Kidney epithelial cell (primary cell): ENCODE results near the gene TMIGD1. TPM values are rescaled to one million over a fixed set of nuclear protein-coding genes. Genes with fewer than 3 reads are reported as not detected.

Source experiments
- DNase-seq: peaks from one replicate; pipeline ENCODE4 v3.0.0-alpha.2; 2010; ENCODE audit warnings: low read depth
- H3K27me3 ChIP-seq: 2 replicates; pipeline ENCODE4 v1.6.0; 2011; ENCODE audit warnings: low read length; ENCODE audit not compliant: control insufficient read depth, insufficient read depth
- H3K36me3 ChIP-seq: 2 replicates; pipeline ENCODE4 v1.5.1; 2011; ENCODE audit warnings: low read length; ENCODE audit not compliant: control insufficient read depth, insufficient read depth
- H3K4me3 ChIP-seq: 2 replicates; pipeline ENCODE4 v1.5.1; 2011; ENCODE audit warnings: low read depth, mild to moderate bottlenecking, control low read depth, low read length
- CTCF ChIP-seq: IDR thresholded peaks from 2 replicates; pipeline ENCODE4 v1.5.1; 2011; ENCODE audit warnings: mild to moderate bottlenecking, moderate library complexity, low read length, control low read depth, inconsistent platforms; ENCODE audit not compliant: insufficient read depth, poor library complexity, severe bottlenecking
- total RNA-seq: library from RNA; depleted of rRNA; stranded (reverse); fragments of >200 nt; gene quantifications from 2 replicates; pipeline ENCODE4 v1.2.3, GENCODE V29; 2015

Gene TMIGD1
- total RNA-seq, 1 donor from 2014 or later, result not detected

GRCh38 chr17:30363715-30364202 lies 29.9 kb upstream of the TMIGD1 start:
- TF ChIP-seq CTCF, result no peak
- H3K4me3 ChIP-seq, result no peak overlapping the region
- no peaks in the 10 kb centered on the region for H3K36me3 ChIP-seq
- DNase-seq, result peak; percentile 96
- H3K27me3 ChIP-seq, result no peaks in the 10 kb centered on the region

- no peak for TF ChIP-seq CTCF
- DNase-seq, result no peak
- no peak overlapping the region for H3K4me3 ChIP-seq
- no peaks in the 10 kb centered on the region for H3K27me3 ChIP-seq
- no peaks in the 10 kb centered on the region for H3K36me3 ChIP-seq
Measured at GRCh38 chr17:30361766-30362279, 28.0 kb upstream of the TMIGD1 start.

GRCh38 chr17:30360086-30360808 lies 26.4 kb upstream of the TMIGD1 start:
- Histone ChIP-seq H3K36me3 (no peaks in the 10 kb centered on the region), H3K27me3 (no peaks in the 10 kb centered on the region), H3K4me3 (no peak overlapping the region)
- no peak for DNase-seq
- no peak for TF ChIP-seq CTCF

DNA sequence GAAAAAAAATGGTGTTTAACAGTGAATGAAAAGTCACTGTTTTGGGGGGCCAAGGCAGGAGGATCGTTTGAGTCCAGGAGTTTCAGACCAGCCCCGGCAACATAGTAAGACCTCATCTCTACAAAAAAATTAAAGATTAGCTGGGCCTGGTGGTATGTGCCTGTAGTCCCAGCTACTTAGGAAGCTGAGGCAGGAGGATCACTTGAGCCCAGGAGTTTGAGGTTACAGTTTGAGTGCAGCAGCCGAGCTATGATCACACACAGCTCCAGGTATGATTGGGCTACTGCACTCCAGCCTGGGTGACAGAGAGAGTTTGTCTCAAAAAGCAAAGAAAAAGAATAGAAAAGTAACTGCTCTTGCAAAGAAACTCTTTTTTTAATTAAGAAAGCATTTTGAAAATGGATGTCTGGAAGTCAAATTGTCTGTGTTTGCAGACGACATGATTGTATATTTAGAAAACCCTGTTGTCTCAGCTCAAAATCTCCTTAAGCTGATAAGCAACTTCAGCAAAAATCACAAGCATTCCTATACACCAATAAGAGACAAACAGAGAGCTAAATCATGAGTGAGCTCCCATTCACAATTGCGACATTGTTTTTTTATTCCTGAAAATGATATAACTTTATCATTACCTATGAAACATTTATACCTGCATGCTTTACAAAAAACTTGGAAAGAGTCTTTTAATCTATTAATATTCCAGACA lies 24.4 kb upstream of the TMIGD1 start:
- TF ChIP-seq CTCF, result no peak
- Histone ChIP-seq H3K4me3 (no peak overlapping the region), H3K27me3 (no peaks in the 10 kb centered on the region), H3K36me3 (no peaks in the 10 kb centered on the region)
- no peak for DNase-seq

GRCh38 chr17:30357476-30357875 lies 23.6 kb upstream of the TMIGD1 start:
- Histone ChIP-seq H3K4me3 (no peak overlapping the region), H3K27me3 (no peaks in the 10 kb centered on the region), H3K36me3 (no peaks in the 10 kb centered on the region)
- TF ChIP-seq CTCF, result no peak
- DNase-seq, result no peak
